ENCODE measurements around the gene PARVG. TPM values are rescaled to one million over a fixed set of nuclear protein-coding genes. Genes with fewer than 3 reads are reported as not detected.

Gene PARVG
- total and polyA plus RNA-seq, 9 of the 15 experiments (the other 6 are each of a cell fraction or from before 2014, with no cell fraction given): 0.35 TPM; not detected in 8

DNA sequence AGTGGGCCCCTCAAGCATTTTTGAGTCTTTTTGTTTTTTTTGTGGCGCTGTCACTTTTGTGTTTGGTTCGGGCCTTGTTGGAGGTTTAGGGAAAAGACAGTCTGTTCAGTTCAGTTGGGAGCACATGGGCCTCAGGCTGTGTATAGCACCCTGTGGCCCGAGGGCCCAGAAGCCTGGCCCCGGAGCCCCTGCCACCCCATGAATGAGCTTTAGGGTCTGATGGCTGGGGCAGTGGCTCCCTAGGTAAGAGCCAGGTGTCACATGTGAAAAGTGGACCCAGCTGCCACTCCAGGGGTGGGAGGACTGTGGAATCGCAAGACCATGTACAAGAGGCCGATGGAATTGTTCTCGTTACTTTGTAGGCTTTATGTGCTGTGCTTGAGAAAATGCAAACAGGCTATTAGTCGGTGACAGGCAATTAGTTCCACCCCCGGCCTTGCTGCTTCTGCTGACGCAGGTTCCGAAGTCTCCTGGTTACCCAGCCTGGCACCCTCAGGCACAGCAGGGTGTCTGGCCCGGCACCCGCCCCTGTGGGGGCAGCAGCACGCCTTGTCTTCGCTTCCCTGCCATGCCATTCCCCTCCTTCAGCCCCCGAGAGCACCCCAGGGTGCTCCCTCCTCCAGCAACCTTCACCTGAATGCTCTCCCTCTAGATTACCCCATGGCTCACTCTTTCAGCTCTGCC, 38.2 kb upstream of the PARVG start:
- H3K9me1 ChIP-seq (ENCODE audit: control insufficient read depth, insufficient read depth, low read length): peaks cover 5% of the 10 kb centered on the region
- no peak for DNase-seq (ENCODE audit: extremely low read depth in 1 of 4, low spot score in 3 of 4)
- in situ Hi-C loops (cut with MboI) (no loop called here), intact Hi-C loops (cut with micrococcal nuclease) (no loop called here)
- ATAC-seq: no peak
- H4K20me1 ChIP-seq (replicated peaks; ENCODE audit: control insufficient read depth, insufficient read depth, low read length): no peaks in the 10 kb centered on the region
- no peak overlapping the region for H3K4me2 ChIP-seq (ENCODE audit: insufficient read depth, low read length)
- H3K9ac ChIP-seq (ENCODE audit: insufficient read depth in 1 of 2, low read depth in 2 of 2, low read length in 2 of 2): no peak overlapping the region
- peaks cover 0 to 13% of the 10 kb centered on the region in 2 experiments; a peak in 2 of 5 replicates for H3K4me1 ChIP-seq (replicated peaks in 1 of 2; ENCODE audit: control insufficient read depth in 2 of 2, insufficient read depth in 2 of 2, low read length in 2 of 2)
- TF ChIP-seq, protein P1, sequence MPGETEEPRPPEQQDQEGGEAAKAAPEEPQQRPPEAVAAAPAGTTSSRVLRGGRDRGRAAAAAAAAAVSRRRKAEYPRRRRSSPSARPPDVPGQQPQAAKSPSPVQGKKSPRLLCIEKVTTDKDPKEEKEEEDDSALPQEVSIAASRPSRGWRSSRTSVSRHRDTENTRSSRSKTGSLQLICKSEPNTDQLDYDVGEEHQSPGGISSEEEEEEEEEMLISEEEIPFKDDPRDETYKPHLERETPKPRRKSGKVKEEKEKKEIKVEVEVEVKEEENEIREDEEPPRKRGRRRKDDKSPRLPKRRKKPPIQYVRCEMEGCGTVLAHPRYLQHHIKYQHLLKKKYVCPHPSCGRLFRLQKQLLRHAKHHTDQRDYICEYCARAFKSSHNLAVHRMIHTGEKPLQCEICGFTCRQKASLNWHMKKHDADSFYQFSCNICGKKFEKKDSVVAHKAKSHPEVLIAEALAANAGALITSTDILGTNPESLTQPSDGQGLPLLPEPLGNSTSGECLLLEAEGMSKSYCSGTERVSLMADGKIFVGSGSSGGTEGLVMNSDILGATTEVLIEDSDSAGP (CRISPR knock-in tag; IDR thresholded peaks at IDR 0.05): no peak
- TF ChIP-seq TAL1 (IDR thresholded peaks at IDR 0.05): no peak
- 77% methylated on average over 12 of the region's 16 CpGs for WGBS (ENCODE audit: insufficient coverage, low coverage, missing lambda C conversion rate)
- POLR2A ChIA-PET: interaction anchor here (0.6 kb wide), 1 partner anchor 57 kb away, joined by 3 read pairs; no protein-coding TSS in a partner anchor
- no peak for FAIRE-seq
- H3K4me3 ChIP-seq: no peak overlapping the region
- no peak overlapping the region for H2AFZ ChIP-seq (ENCODE audit: low read depth, low read length)
- CTCF ChIA-PET (ENCODE audit: low intra/inter-chr PET ratio): no interaction called here
- no peaks in the 10 kb centered on the region for H3K27me3 ChIP-seq (ENCODE audit: control insufficient read depth in 2 of 2, insufficient read depth in 2 of 2, low read length in 2 of 2)
- peaks cover 4% of the 10 kb centered on the region; the same call in 1 of the 3 replicates for H3K36me3 ChIP-seq (ENCODE audit: control insufficient read depth, insufficient read depth, low read length)
- no TSS peak for BruUV-seq (replicated peaks)
- no peaks in the 10 kb centered on the region for H3K9me3 ChIP-seq (replicated peaks; ENCODE audit: control insufficient read depth, insufficient read depth, low read depth, low read length)
- no peak overlapping the region for H3K27ac ChIP-seq (ENCODE audit: extremely low read depth, low read depth, low read length)
- H3K79me2 ChIP-seq (ENCODE audit: control insufficient read depth, insufficient read depth, low read length): no peaks in the 10 kb centered on the region

DNA sequence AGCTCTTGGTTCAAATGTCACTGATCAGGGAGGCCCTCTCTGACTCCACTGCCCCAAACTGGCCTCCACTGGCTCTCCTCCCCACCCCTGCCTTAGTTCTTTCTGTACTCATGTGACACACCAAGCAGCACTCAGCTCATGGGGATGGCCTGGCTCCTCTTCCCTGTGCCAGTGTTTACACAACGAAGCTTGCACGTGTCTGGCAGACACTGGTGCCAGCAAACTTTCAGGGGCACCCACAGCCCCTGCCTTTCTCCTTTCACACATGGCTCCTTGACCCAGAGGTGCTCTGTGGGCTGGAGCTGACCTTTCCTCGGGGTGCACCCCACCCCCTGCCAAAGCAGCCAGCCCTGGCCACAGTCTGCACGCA, 37.6 kb upstream of the PARVG start:
- Histone ChIP-seq H3K27ac (ENCODE audit: extremely low read depth, low read depth, low read length) (no peak overlapping the region), H3K4me1 (replicated peaks in 1 of 2; ENCODE audit: control insufficient read depth in 2 of 2, insufficient read depth in 2 of 2, low read length in 2 of 2) (peaks cover 0 to 13% of the 10 kb centered on the region in 2 experiments; a peak in 2 of 5 replicates), H3K9ac (ENCODE audit: insufficient read depth in 1 of 2, low read depth in 2 of 2, low read length in 2 of 2) (no peak overlapping the region), H3K79me2 (ENCODE audit: control insufficient read depth, insufficient read depth, low read length) (no peaks in the 10 kb centered on the region), H3K4me2 (ENCODE audit: insufficient read depth, low read length) (no peak overlapping the region), H4K20me1 (replicated peaks; ENCODE audit: control insufficient read depth, insufficient read depth, low read length) (no peaks in the 10 kb centered on the region), H3K36me3 (ENCODE audit: control insufficient read depth, insufficient read depth, low read length) (peaks cover 4% of the 10 kb centered on the region; the same call in 1 of the 3 replicates), H3K4me3 (no peak overlapping the region), H2AFZ (ENCODE audit: low read depth, low read length) (no peak overlapping the region), H3K27me3 (ENCODE audit: control insufficient read depth in 2 of 2, insufficient read depth in 2 of 2, low read length in 2 of 2) (no peaks in the 10 kb centered on the region), H3K9me1 (ENCODE audit: control insufficient read depth, insufficient read depth, low read length) (peaks cover 5% of the 10 kb centered on the region), H3K9me3 (replicated peaks; ENCODE audit: control insufficient read depth, insufficient read depth, low read depth, low read length) (no peaks in the 10 kb centered on the region)
- TF ChIP-seq MCM3 (IDR thresholded peaks at IDR 0.05) (no peak), BHLHE40 (IDR thresholded peaks at IDR 0.05; ENCODE audit: low read length) (no peak), SMARCC2 (IDR thresholded peaks at IDR 0.05; ENCODE audit: low read depth) (no peak), KDM5B (IDR thresholded peaks at IDR 0.05; ENCODE audit: insufficient replicate concordance, low read depth, low read length) (no peak), CREB5 (CRISPR knock-in tag; IDR thresholded peaks at IDR 0.05) (no peak), ZNF717 (CRISPR knock-in tag; IDR thresholded peaks at IDR 0.05) (no peak)
- TF ChIP-seq, protein P2, sequence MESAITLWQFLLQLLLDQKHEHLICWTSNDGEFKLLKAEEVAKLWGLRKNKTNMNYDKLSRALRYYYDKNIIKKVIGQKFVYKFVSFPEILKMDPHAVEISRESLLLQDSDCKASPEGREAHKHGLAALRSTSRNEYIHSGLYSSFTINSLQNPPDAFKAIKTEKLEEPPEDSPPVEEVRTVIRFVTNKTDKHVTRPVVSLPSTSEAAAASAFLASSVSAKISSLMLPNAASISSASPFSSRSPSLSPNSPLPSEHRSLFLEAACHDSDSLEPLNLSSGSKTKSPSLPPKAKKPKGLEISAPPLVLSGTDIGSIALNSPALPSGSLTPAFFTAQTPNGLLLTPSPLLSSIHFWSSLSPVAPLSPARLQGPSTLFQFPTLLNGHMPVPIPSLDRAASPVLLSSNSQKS (CRISPR knock-in tag; IDR thresholded peaks at IDR 0.05): no peak
- intact Hi-C loops (cut with micrococcal nuclease) (no loop called here), in situ Hi-C loops (cut with MboI) (no loop called here)
- ChIA-PET POLR2A (interaction anchor here (0.6 kb wide), 1 partner anchor 57 kb away, joined by 3 read pairs; no protein-coding TSS in a partner anchor), CTCF (ENCODE audit: low intra/inter-chr PET ratio) (no interaction called here)
- FAIRE-seq: no peak
- BruUV-seq (replicated peaks): no TSS peak
- DNase-seq (ENCODE audit: extremely low read depth in 1 of 4, low spot score in 3 of 4): no peak
- ATAC-seq: no peak
- 56% methylated on average over 2 of the region's 4 CpGs for WGBS (ENCODE audit: insufficient coverage, low coverage, missing lambda C conversion rate)

Measured in K562 (cell line).